ENCODE data around the gene SGCE. TPM values are rescaled to one million over a fixed set of nuclear protein-coding genes. Genes with fewer than 3 reads are reported as not detected.

Gene SGCE
- total and polyA plus RNA-seq, 9 of the 15 experiments (the other 6 are each of a cell fraction or from before 2014, with no cell fraction given) = 0.09 to 0.46 (median 0.28) TPM; not detected in 5

GRCh38 chr7:94634502-94634901 is 21.4 kb downstream of the SGCE start (continued):
- TF ChIP-seq IRF2 (CRISPR knock-in tag; IDR thresholded peaks at IDR 0.05) = no peak
- no peak for TF ChIP-seq IFI16 (CRISPR knock-in tag; IDR thresholded peaks at IDR 0.05)
- TF ChIP-seq BCOR (IDR thresholded peaks at IDR 0.05) = no peak
- no peak for TF ChIP-seq ZFX (CRISPR knock-in tag; IDR thresholded peaks at IDR 0.05)
- TF ChIP-seq HDAC3 (IDR thresholded peaks at IDR 0.05; ENCODE audit: borderline replicate concordance, partially characterized antibody) = no peak
- TF ChIP-seq GTF2E2 (tag; IDR thresholded peaks at IDR 0.05) = no peak
- no peak for TF ChIP-seq SP2 (IDR thresholded peaks at IDR 0.05; ENCODE audit: extremely low read depth, low read depth, low read length, poor library complexity, severe bottlenecking)
- TF ChIP-seq ZZZ3 (IDR thresholded peaks at IDR 0.05) = no peak
- no peak for TF ChIP-seq AFF1 (IDR thresholded peaks at IDR 0.05; ENCODE audit: low read depth in 1 of 2, partially characterized antibody in 2 of 2)
- no peak for TF ChIP-seq ZNF324 (CRISPR knock-in tag; IDR thresholded peaks at IDR 0.05)
- TF ChIP-seq RBM22 (IDR thresholded peaks at IDR 0.05; ENCODE audit: low read depth, low read length, poor library complexity, severe bottlenecking) = no peak
